GM12878 (cell line): ENCODE measurements around the gene HSD17B12. TPM values are rescaled to one million over a fixed set of nuclear protein-coding genes. Genes with fewer than 3 reads are reported as not detected.

Source experiments
- ATAC-seq: fragments of 200-7000 bp; cut with Tn5 transposase; 3 replicates; pipeline ENCODE4 v1.9.1; 2020; ENCODE audit warnings: mild to moderate bottlenecking, moderate library complexity
- BruUV-seq: library from RNA; stranded (reverse); fragments of 400-500 nt; replicated peaks from 2 replicates; lab custom pipeline; 2021; lab: Mats Ljungman, UMichigan
- CTCF ChIA-PET: fragments of 300-600 bp; sonication (Branson Sonifier 250); formaldehyde crosslinking; extraction: SDS; loops from one replicate; lab custom pipeline; 2021; ENCODE audit warnings: inconsistent platforms; lab: Yijun Ruan, JAX
- POLR2A ChIA-PET: fragments of 350-600 bp; formaldehyde crosslinking; extraction: SDS; loops from one replicate; lab custom pipeline; 2021; ENCODE audit warnings: inconsistent platforms; lab: Charles Lee
- RAD21 ChIA-PET: fragments of 300-600 bp; sonication (Branson Sonifier 250); formaldehyde crosslinking; loops from one replicate; lab custom pipeline; 2023; ENCODE audit warnings: antibody characterized with exemption; ENCODE audit not compliant: unreplicated experiment; lab: Charles Lee
- SMC1A ChIA-PET: fragments of 300-600 bp; sonication (Branson Sonifier 250); formaldehyde crosslinking; loops from one replicate; lab custom pipeline; 2023; ENCODE audit not compliant: unreplicated experiment, uncharacterized antibody; lab: Charles Lee
- DNase-seq: peaks from one replicate; pipeline ENCODE4 v3.0.0-alpha.2; 2011; ENCODE audit warnings: low read depth, low spot score
- FAIRE-seq: peaks from 3 replicates; lab custom pipeline; 2011; peaks lifted over from hg19 to GRCh38; lab: Jason Lieb, UNC
- H2AFZ ChIP-seq: 2 replicates; pipeline ENCODE4 v1.6.0; 2011; ENCODE audit warnings: low read depth, low read length, control low read depth; ENCODE audit not compliant: control insufficient read depth
- H3K27ac ChIP-seq: 2 replicates; pipeline ENCODE4 v1.5.1; 2011; ENCODE audit warnings: control low read depth; ENCODE audit not compliant: control insufficient read depth, insufficient read depth
- H3K27me3 ChIP-seq, 2 experiments: replicated peaks in 1 of 2; 2 replicates each; pipeline versions ENCODE4 v1.6.0 to v1.6.1; 2011; ENCODE audit warnings: low read length in 1 of 2; ENCODE audit not compliant: control insufficient read depth in 2 of 2, insufficient read depth in 2 of 2
- H3K36me3 ChIP-seq, 2 experiments: 2 replicates each; pipeline ENCODE4 v1.5.1; 2011; ENCODE audit warnings: low read length in 1 of 2; ENCODE audit not compliant: control insufficient read depth in 2 of 2, insufficient read depth in 2 of 2
- H3K4me1 ChIP-seq: 2 replicates; pipeline ENCODE4 v1.6.1; 2011; ENCODE audit warnings: mild to moderate bottlenecking, low read length, moderate library complexity, mixed read lengths; ENCODE audit not compliant: control insufficient read depth, insufficient read depth
- H3K4me2 ChIP-seq: 2 replicates; pipeline ENCODE4 v1.6.0; 2011; ENCODE audit warnings: control low read depth; ENCODE audit not compliant: control insufficient read depth, insufficient read depth
- H3K4me3 ChIP-seq: fragments of 200-600 bp; sonication (generic); 2 replicates; pipeline ENCODE4 v1.5.1; 2016
- H3K79me2 ChIP-seq: 2 replicates; pipeline ENCODE4 v1.6.0; 2011; ENCODE audit warnings: low read length; ENCODE audit not compliant: control insufficient read depth, insufficient read depth
- H3K9ac ChIP-seq: 2 replicates; pipeline ENCODE4 v1.8.0; 2011; ENCODE audit warnings: low read length, control low read depth, mixed read lengths; ENCODE audit not compliant: control insufficient read depth, insufficient read depth
- H3K9me3 ChIP-seq: replicated peaks from 3 replicates; pipeline ENCODE4 v1.5.1; 2011; ENCODE audit warnings: mild to moderate bottlenecking, low read length; ENCODE audit not compliant: control insufficient read depth, insufficient read depth
- H4K20me1 ChIP-seq: 2 replicates; pipeline ENCODE4 v1.6.0; 2011; ENCODE audit not compliant: control insufficient read depth, insufficient read depth
- CREM ChIP-seq: IDR thresholded peaks from 2 replicates; pipeline ENCODE4 v1.6.1; 2014; ENCODE audit warnings: antibody characterized with exemption, low read depth
- IKZF1 ChIP-seq: fragments of 450-650 bp; conservative IDR thresholded peaks from 2 replicates; pipeline ENCODE4 v1.6.1; 2017; ENCODE audit warnings: antibody characterized with exemption, mild to moderate bottlenecking
- MAX ChIP-seq: IDR thresholded peaks from 2 replicates; pipeline ENCODE4 v1.6.1; 2012; ENCODE audit warnings: low read depth, low read length, improper control_type of control experiment
- NBN ChIP-seq: fragments of 450-650 bp; IDR thresholded peaks from 2 replicates; pipeline ENCODE4 v1.6.1; 2016
- PKNOX1 ChIP-seq: fragments of 450-650 bp; IDR thresholded peaks from 2 replicates; pipeline ENCODE4 v1.6.1; 2016; ENCODE audit warnings: mild to moderate bottlenecking
- RFX5 ChIP-seq: IDR thresholded peaks from 2 replicates; pipeline ENCODE4 v1.6.1; 2011; ENCODE audit warnings: low read depth, low read length, improper control_type of control experiment
- SIN3A ChIP-seq: IDR thresholded peaks from 2 replicates; pipeline ENCODE4 v1.6.1; 2012; ENCODE audit warnings: low read depth, low read length, improper control_type of control experiment
- SPI1 ChIP-seq: IDR thresholded peaks from 2 replicates; pipeline ENCODE4 v1.6.1; 2011; ENCODE audit warnings: low read depth, mild to moderate bottlenecking, low read length, moderate library complexity, borderline replicate concordance; ENCODE audit not compliant: insufficient read depth
- STAT1 ChIP-seq: fragments of 450-650 bp; conservative IDR thresholded peaks from 2 replicates; pipeline ENCODE4 v1.6.1; 2014; ENCODE audit warnings: antibody characterized with exemption, mild to moderate bottlenecking
- TCF12 ChIP-seq: IDR thresholded peaks from 2 replicates; pipeline ENCODE4 v1.6.1; 2011; ENCODE audit warnings: low read depth, mild to moderate bottlenecking, low read length
- ZNF622 ChIP-seq: fragments of 450-650 bp; IDR thresholded peaks from 2 replicates; pipeline ENCODE4 v1.6.1; 2017; ENCODE audit warnings: mild to moderate bottlenecking, inconsistent platforms
- WGBS: methylation state at CpG from one replicate; pipeline ENCODE4 v1.1.6; 2016; ENCODE audit warnings: low lambda C conversion rate; ENCODE audit not compliant: insufficient replicate concordance, insufficient coverage; ENCODE audit errors: missing lambda C conversion rate; 5-methylcytosine and 5-hydroxymethylcytosine counted together
- in situ Hi-C: fragments of 300-500 bp; cut with MboI; formaldehyde crosslinking; loops from 9 replicates; pipeline ENCODE4 v1.14.3; 2018; ENCODE audit warnings: mixed read lengths
- intact Hi-C: fragments of 100-400 bp; cut with micrococcal nuclease; formaldehyde crosslinking; loops from one replicate; pipeline ENCODE4 v1.14.2; 2022; ENCODE audit not compliant: unreplicated experiment
- polyA plus RNA-seq, 11 experiments: library from polyadenylated mRNA; depleted of rRNA in 4 of 11; unstranded in 6 of 11; stranded (reverse) in 5 of 11; fragments of >200 nt; fragmentation: Nextera tagmentation in 4 of 11; fragmentation: Illumina TruSeq in 1 of 11; extraction: Ambion mirVana in 4 of 11; extraction: Trizol in 1 of 11; gene quantifications; 1 replicate in 1 of 11; 2 replicates in 10 of 11; pipeline versions ENCODE4 v1.2.1 to v1.2.3, GENCODE V29; 2011 to 2016; ENCODE audit warnings: inconsistent platforms in 2 of 11, missing spikeins in 2 of 11, low read depth in 1 of 11
- total RNA-seq, 4 experiments: library from RNA; depleted of rRNA in 3 of 4; stranded (reverse); fragments of >200 nt in 3 of 4; fragmentation: Illumina TruSeq in 1 of 4; extraction: Trizol in 1 of 4; gene quantifications; 2 replicates each; pipeline versions ENCODE4 v1.2.1 to v1.2.3, GENCODE V29; 2013 to 2021

Gene HSD17B12
- total and polyA plus RNA-seq, 10 of the 15 experiments (the other 5 are each of a cell fraction or from before 2014, with no cell fraction given) = 23.6 to 88.0 (median 64.7) TPM

GRCh38 chr11:43690929-43691725 is 10.6 kb downstream of the HSD17B12 start:
- Histone ChIP-seq H4K20me1 (no peaks in the 10 kb centered on the region), H3K4me2 (no peak overlapping the region), H3K36me3 (no peaks in the 10 kb centered on the region), H3K9ac (no peak overlapping the region), H3K27ac (no peak overlapping the region), H3K4me1 (peaks cover 12% of the 10 kb centered on the region), H3K4me3 (no peak overlapping the region), H3K9me3 (no peaks in the 10 kb centered on the region; the same call in 2 of the 3 replicates), H3K79me2 (peaks cover 55% of the 10 kb centered on the region), H2AFZ (no peak overlapping the region), H3K27me3 (no peaks in the 10 kb centered on the region)
- no TSS peak for BruUV-seq
- no peak for FAIRE-seq
- POLR2A ChIA-PET = interaction anchor here (0.5 to 1.2 kb wide), 2 partner anchors 10 to 190 kb away, joined by 3 to 5 read pairs; partner anchors contain the start of gene HSD17B12
- in situ Hi-C loops = no loop called here
- 63% methylated on average over 6 of the region's 6 CpGs for WGBS
- SMC1A ChIA-PET = interaction anchor here (0.8 to 1.2 kb wide), 2 partner anchors 33 to 46 kb away, joined by 3 read pairs; no protein-coding TSS in a partner anchor
- TF ChIP-seq STAT1 = no peak
- TF ChIP-seq SPI1 = peak; percentile 61; the same call in 1 of the 2 replicates
- intact Hi-C loops = no loop called here
- RAD21 ChIA-PET = no interaction called here
- no peak for DNase-seq
- CTCF ChIA-PET = no interaction called here
- ATAC-seq = no peak

GRCh38 chr11:43691806-43692205 is 11.3 kb downstream of the HSD17B12 start:
- Histone ChIP-seq H3K4me2 (no peak overlapping the region), H3K4me3 (no peak overlapping the region), H4K20me1 (no peaks in the 10 kb centered on the region), H3K27me3 (no peaks in the 10 kb centered on the region), H3K9ac (no peak overlapping the region), H3K4me1 (peaks cover 12% of the 10 kb centered on the region), H3K36me3 (no peaks in the 10 kb centered on the region), H2AFZ (no peak overlapping the region), H3K9me3 (no peaks in the 10 kb centered on the region; the same call in 2 of the 3 replicates), H3K27ac (no peak overlapping the region), H3K79me2 (peaks cover 50% of the 10 kb centered on the region)
- ATAC-seq = no peak
- TF ChIP-seq NBN (no peak), SIN3A (no peak), RFX5 (no peak), MAX (no peak), CREM (no peak), PKNOX1 (no peak), TCF12 (no peak), IKZF1 (no peak), ZNF622 (no peak)
- CTCF ChIA-PET = no interaction called here
- 0% methylated on average over 1 of the region's 1 CpG for WGBS
- BruUV-seq = no TSS peak
- RAD21 ChIA-PET = no interaction called here
- FAIRE-seq = no peak
- in situ Hi-C loops (no loop called here), intact Hi-C loops (no loop called here)
- SMC1A ChIA-PET = no interaction called here
- POLR2A ChIA-PET = no interaction called here
- DNase-seq = no peak
